Measurements from ENCODE around the gene MC4R. TPM values are rescaled to one million over a fixed set of nuclear protein-coding genes. Genes with fewer than 3 reads are reported as not detected.
A peak's percentile ranks its signal among the peaks of the same experiment; 100 is the strongest.

MC4R gene
- total RNA-seq, 2 experiments from 2014 or later: 0.22 TPM; not detected in 1

DNA sequence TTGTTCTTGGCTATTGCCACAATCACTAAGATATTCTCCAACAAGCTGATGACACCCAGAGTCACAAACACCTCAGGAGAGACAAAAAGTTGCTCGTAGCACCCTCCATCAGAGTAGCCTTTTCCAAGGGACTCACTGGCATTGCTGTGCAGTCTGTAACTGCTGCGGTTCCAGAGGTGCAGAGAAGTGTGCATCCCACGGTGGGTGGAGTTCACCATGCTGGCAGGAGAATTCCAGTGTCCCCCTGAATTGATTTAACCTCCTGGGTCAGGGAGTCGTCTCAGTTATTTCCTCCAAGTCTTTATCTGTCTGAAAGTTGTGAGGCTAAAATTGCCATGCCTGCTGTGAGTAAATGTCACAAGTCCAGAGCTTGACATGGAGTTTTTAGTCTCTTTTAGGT, 443 bp downstream of the MC4R start:
- intact Hi-C loops (cut with micrococcal nuclease; ENCODE audit: unreplicated experiment): no loop called here
- Histone ChIP-seq H3K9me3 (ENCODE audit: low read length) (no peaks in the 10 kb centered on the region), H4K20me1 (ENCODE audit: insufficient read depth, low read length) (no peaks in the 10 kb centered on the region), H3K36me3 (ENCODE audit: insufficient read depth, low read length) (no peaks in the 10 kb centered on the region), H3K4me2 (ENCODE audit: low read length) (peak overlapping the region; percentile 69), H2AFZ (ENCODE audit: low read length) (peak overlapping the region; percentile 60), H3K79me2 (ENCODE audit: insufficient read depth, low read depth, low read length) (no peaks in the 10 kb centered on the region), H3K9me2 (ENCODE audit: insufficient read depth, low read length) (no peaks in the 10 kb centered on the region), H3K4me3 (ENCODE audit: low read depth, low read length, poor library complexity, severe bottlenecking) (peak overlapping the region; percentile 16), H3K27ac (ENCODE audit: low read depth, low read length, poor library complexity, severe bottlenecking) (no peak overlapping the region), H3K4me1 (ENCODE audit: insufficient read depth, low read length, poor library complexity, severe bottlenecking) (peaks cover 16% of the 10 kb centered on the region)
- no peak for TF ChIP-seq EZH2phosphoT487 (IDR thresholded peaks at IDR 0.05; ENCODE audit: borderline replicate concordance, low read depth, low read length)
- TF ChIP-seq, protein P1, sequence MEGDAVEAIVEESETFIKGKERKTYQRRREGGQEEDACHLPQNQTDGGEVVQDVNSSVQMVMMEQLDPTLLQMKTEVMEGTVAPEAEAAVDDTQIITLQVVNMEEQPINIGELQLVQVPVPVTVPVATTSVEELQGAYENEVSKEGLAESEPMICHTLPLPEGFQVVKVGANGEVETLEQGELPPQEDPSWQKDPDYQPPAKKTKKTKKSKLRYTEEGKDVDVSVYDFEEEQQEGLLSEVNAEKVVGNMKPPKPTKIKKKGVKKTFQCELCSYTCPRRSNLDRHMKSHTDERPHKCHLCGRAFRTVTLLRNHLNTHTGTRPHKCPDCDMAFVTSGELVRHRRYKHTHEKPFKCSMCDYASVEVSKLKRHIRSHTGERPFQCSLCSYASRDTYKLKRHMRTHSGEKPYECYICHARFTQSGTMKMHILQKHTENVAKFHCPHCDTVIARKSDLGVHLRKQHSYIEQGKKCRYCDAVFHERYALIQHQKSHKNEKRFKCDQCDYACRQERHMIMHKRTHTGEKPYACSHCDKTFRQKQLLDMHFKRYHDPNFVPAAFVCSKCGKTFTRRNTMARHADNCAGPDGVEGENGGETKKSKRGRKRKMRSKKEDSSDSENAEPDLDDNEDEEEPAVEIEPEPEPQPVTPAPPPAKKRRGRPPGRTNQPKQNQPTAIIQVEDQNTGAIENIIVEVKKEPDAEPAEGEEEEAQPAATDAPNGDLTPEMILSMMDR (conservative IDR thresholded peaks at IDR 0.05; ENCODE audit: low read length): no peak
- no TSS peak for BruUV-seq (replicated peaks)
- ChIA-PET CTCF (ENCODE audit: unreplicated experiment) (no interaction called here), POLR2A (interaction anchor here (0.7 kb wide), 1 partner anchor 113 kb away, joined by 3 read pairs; no protein-coding TSS in a partner anchor)
- no peak for DNase-seq (ENCODE audit: low spot score)

DNA sequence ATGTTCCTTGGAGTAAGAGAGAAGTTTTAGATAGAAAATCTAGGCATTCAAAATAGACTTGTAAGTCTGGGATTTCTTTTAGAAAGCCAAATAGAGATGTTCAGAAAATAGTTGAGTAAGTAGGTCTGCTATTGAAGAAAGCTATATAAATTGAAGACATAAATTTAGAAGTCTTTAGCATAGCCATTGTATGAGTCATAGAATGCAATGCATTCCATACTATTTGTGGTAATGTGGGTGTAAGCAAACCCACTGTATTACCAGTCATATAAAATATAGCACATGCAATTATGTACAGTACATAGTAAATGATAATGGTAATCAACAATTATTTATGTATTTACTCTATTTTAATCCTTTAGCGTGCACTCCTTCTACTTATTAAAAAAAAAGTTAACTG, 14.1 kb downstream of the MC4R start:
- CTCF ChIA-PET (ENCODE audit: unreplicated experiment): no interaction called here
- H3K9me3 ChIP-seq (ENCODE audit: low read length): no peaks in the 10 kb centered on the region
- no peaks in the 10 kb centered on the region for H3K36me3 ChIP-seq (ENCODE audit: insufficient read depth, low read length)
- POLR2A ChIA-PET: interaction anchor here (0.8 kb wide), 1 partner anchor 15 kb away, joined by 3 read pairs; no protein-coding TSS in a partner anchor
- H4K20me1 ChIP-seq (ENCODE audit: insufficient read depth, low read length): no peaks in the 10 kb centered on the region
- no peak for DNase-seq (ENCODE audit: low spot score)
- no peak overlapping the region for H3K27ac ChIP-seq (ENCODE audit: low read depth, low read length, poor library complexity, severe bottlenecking)
- H2AFZ ChIP-seq (ENCODE audit: low read length): no peak overlapping the region
- no peaks in the 10 kb centered on the region for H3K79me2 ChIP-seq (ENCODE audit: insufficient read depth, low read depth, low read length)
- no peak overlapping the region for H3K4me2 ChIP-seq (ENCODE audit: low read length)
- intact Hi-C loops (cut with micrococcal nuclease; ENCODE audit: unreplicated experiment): no loop called here
- BruUV-seq (replicated peaks): no TSS peak
- H3K4me1 ChIP-seq (ENCODE audit: insufficient read depth, low read length, poor library complexity, severe bottlenecking): no peaks in the 10 kb centered on the region
- H3K4me3 ChIP-seq (ENCODE audit: low read depth, low read length, poor library complexity, severe bottlenecking): no peak overlapping the region
- TF ChIP-seq EZH2phosphoT487 (IDR thresholded peaks at IDR 0.05; ENCODE audit: borderline replicate concordance, low read depth, low read length): no peak
- TF ChIP-seq, protein P1 (conservative IDR thresholded peaks at IDR 0.05; ENCODE audit: low read length): no peak
- no peaks in the 10 kb centered on the region for H3K9me2 ChIP-seq (ENCODE audit: insufficient read depth, low read length)

DNA sequence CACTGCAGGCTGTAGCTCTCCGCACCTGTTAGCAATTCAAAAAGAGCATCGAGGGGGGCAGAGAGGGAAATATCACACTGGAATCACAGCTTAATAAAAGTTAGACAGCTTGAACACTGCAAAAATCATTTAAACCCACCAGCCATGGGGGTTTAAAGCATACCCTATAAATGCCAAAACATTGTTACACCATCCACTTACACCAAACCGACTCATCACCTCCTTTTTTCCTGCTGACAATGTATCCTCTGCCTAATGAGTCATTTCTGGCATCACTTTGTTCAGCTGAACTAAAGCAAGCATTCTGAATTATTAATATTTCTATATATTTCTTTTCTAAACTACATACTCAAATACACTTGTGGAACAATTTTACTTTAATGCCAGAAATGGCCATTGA, 21.6 kb downstream of the MC4R start:
- ChIA-PET POLR2A (no interaction called here), CTCF (ENCODE audit: unreplicated experiment) (no interaction called here)
- intact Hi-C loops (cut with micrococcal nuclease; ENCODE audit: unreplicated experiment): no loop called here
- Histone ChIP-seq H3K79me2 (ENCODE audit: insufficient read depth, low read depth, low read length) (no peaks in the 10 kb centered on the region), H3K9me2 (ENCODE audit: insufficient read depth, low read length) (no peaks in the 10 kb centered on the region), H3K27ac (ENCODE audit: low read depth, low read length, poor library complexity, severe bottlenecking) (no peak overlapping the region), H3K9me3 (ENCODE audit: low read length) (no peaks in the 10 kb centered on the region), H3K4me2 (ENCODE audit: low read length) (no peak overlapping the region), H4K20me1 (ENCODE audit: insufficient read depth, low read length) (no peaks in the 10 kb centered on the region), H3K36me3 (ENCODE audit: insufficient read depth, low read length) (no peaks in the 10 kb centered on the region), H3K4me3 (ENCODE audit: low read depth, low read length, poor library complexity, severe bottlenecking) (no peak overlapping the region), H2AFZ (ENCODE audit: low read length) (no peak overlapping the region), H3K4me1 (ENCODE audit: insufficient read depth, low read length, poor library complexity, severe bottlenecking) (no peaks in the 10 kb centered on the region)
- no peak for TF ChIP-seq EZH2phosphoT487 (IDR thresholded peaks at IDR 0.05; ENCODE audit: borderline replicate concordance, low read depth, low read length)
- TF ChIP-seq, protein P1 (conservative IDR thresholded peaks at IDR 0.05; ENCODE audit: low read length): no peak
- BruUV-seq (replicated peaks): no TSS peak
- no peak for DNase-seq (ENCODE audit: low spot score)
